HG02852 (cell line): Measurements from ENCODE around the gene IGSF21.

Experiments used
- ATAC-seq: cut with Tn5 transposase; IDR thresholded peaks from one replicate; pipeline ENCODE4 v1.9.1; 2021; ENCODE audit warnings: mild to moderate bottlenecking, moderate library complexity; ENCODE audit not compliant: unreplicated experiment

The IGSF21 gene

DNA sequence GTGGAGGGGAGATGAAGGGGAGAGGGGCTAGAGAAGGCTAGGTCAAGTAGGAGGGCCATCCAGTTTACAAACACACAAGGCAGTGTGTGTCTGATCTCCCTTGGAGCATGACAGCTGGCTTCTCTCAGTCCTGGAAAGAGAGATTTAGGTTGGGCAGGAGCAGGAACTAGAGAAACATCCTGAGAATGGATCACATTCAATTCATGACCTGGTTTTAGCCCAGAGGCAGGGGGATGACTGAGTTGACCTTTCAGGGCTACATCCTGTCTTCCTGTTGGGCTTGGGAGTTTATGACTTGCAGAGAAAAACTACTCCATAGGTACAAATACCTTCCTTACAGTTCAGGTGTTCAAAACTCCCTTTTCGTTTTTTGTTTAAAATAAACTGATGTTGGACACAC is 97.0 kb downstream of the IGSF21 start:
- ATAC-seq = no peak

- no peak for ATAC-seq
These were observed 97.7 kb downstream of the IGSF21 start for GRCh38 chr1:18205319-18205718.

DNA sequence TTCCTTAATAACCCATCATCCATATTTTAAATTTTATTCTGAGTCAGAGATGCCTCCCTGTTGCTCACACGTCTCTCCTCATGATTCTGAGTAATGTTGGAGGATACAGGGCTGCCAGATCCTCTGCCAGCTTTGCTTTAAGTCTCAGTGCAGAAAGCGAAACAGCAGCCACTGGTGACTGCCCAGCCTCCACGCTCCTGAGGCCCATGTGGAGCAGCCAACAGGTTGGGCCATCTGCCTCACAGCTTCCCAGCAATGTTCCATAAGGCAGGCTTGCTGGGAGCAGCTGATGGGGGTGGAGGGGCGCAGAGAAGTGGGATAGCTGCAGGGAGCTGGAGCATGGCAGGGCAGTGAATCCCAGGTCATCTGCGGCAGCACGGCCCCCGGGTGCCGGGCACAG is 104.2 kb downstream of the IGSF21 start:
- ATAC-seq = no peak

- ATAC-seq = no peak
These were observed 109.9 kb downstream of the IGSF21 start for GRCh38 chr1:18217398-18218043.

- ATAC-seq = no peak
These were observed 122.0 kb downstream of the IGSF21 start for GRCh38 chr1:18229625-18230024.

- ATAC-seq = no peak
These were observed 122.7 kb downstream of the IGSF21 start for GRCh38 chr1:18230321-18230720.

GRCh38 chr1:18230840-18231239 is 123.2 kb downstream of the IGSF21 start:
- ATAC-seq = no peak

DNA sequence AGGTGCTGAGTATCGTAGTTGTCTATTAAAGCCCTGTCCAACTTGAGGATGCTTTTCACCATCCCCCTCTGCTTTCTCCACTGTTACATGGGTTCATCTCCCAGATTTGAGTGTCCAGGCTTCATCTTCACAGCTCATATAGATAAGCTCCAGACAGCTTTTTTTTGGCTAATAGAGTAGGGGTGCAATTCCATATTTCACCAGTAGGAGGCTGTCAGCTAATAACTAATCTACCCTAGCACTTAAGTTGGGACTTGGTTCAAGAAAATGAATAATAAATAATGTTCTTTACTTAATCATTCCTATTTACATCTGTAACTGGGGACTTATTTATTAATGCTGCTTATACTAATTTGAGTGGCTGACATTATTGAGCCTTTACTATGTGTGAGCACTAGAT is 124.5 kb downstream of the IGSF21 start:
- no peak for ATAC-seq

DNA sequence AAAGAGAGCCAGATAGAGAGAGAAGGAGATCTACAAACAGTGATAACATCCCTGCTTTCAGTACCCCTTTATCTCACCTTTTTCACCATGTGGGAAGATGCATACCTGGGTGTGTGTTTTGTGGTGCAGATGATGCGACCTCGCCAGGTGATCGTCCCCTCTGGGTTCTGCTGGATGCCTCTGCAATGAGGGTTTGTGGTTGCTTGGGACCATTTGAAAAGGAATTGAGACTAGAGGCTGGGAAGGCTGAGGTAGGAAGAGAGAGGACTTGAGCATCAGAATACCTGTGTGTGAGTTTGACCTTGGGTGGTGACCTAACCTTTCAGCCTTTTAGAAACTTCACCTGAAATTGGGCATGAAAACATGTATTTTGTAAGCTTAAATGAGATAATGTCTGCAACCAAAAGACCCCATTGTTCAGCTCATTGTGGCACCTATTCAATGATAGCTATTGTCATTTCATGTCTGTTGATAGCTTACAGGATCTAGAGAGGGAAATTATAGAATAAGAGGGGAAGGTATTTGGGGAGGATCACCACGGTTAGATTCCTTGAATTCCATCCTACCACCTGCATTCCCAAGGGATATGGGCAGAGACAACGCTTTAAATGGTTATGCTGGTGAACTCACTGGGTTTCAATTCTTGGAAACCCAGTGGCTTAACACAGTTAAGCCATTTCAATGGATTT is 125.7 kb downstream of the IGSF21 start:
- no peak for ATAC-seq

DNA sequence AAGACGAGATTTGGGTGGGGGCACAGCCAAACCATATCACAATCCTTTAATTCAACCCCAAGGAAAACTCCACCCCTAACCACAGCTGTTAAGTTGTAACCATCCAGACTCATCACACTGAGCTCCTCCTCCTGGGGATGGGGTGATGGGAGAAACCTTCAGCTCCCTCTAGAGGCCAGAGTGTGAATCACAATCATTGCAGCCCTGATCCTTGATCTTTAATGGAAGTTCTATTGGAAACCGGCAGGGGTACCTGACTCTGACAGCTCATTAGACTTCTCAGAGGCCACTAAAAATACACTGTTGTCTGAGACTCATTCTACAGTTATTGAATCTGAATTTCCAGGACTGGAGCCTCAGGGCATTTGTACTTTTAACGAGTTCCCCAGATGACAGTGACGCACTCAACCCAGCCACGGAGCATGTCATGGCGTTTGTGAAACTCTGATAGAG is 127.2 kb downstream of the IGSF21 start:
- ATAC-seq = no peak

DNA sequence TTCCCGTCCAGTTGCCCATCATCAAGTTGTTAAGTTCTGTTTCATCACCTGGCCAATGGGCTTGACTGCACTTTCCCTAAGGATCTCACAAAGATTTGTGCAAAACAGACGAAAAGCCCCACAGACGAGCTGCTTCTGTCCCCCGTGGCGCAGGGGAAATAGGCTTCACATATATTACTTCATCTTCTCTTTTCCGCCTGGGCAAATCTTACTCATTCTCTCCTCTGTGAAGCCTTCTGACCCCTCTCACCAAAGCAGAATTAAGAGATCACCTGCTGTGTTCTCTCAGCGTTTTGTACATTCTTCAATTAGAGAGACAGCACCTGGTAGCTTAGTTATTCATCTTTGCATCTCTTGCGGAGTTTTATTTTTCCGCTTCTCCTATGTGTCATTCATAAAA is 129.8 kb downstream of the IGSF21 start:
- ATAC-seq = no peak

- no peak for ATAC-seq
These were observed 130.6 kb downstream of the IGSF21 start for GRCh38 chr1:18238190-18238589.

DNA sequence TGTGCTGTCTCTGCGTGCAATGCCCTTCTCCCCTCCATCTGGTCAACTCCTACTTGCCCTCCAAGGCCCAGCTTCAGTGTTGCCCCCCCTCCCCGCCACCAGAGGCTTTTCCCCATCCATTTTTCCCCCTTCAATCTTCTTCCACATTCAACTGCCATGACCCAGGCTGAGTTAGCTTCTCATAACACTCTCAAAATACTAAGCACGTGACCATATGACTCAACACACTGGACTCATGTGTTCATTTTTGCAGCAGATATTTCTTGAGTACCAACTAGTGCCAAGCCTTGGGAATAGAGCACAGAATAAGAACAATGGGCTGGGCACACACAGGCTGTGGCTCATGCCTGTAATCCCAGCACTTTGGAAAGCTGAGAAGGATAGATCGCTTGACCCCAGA is 132.1 kb downstream of the IGSF21 start:
- no peak for ATAC-seq

GRCh38 chr1:18240906-18241305 is 133.3 kb downstream of the IGSF21 start:
- no peak for ATAC-seq

- no peak for ATAC-seq
These were observed 134.3 kb downstream of the IGSF21 start for GRCh38 chr1:18241891-18242290.

DNA sequence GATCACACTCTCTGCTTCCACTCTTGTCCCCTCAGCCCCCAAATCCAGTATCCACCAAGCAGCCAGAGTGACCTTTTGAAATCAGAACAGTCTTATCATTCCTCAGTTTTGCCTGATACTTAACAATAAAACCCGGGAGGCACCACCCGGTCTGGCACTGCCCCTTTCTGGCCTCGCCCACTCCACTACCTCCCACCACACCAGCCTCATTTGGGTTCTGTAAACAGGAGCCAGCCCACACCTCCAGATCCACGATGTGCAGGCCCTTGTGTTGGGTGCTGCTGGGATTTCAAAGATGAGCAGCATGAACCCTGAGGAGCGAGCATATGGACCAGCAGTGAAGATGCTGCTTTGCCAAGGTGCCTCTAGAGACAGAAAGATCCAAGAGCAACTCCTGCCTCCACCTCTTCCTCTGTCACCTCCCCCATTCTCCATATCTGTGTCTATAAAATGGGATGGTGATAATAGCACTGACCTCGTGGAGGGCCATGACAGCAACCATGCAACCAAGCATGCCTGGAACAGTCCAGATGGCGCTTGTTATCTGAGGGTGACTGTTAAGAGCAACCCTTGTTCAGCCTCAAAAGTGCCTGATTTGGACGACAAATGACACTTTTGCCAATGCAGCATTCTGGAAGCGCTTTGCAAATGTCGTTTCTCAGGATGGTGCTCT is 136.0 kb downstream of the IGSF21 start:
- ATAC-seq = no peak

GRCh38 chr1:18244762-18245161 is 137.2 kb downstream of the IGSF21 start:
- no peak for ATAC-seq

- no peak for ATAC-seq
These were observed 138.0 kb downstream of the IGSF21 start for GRCh38 chr1:18245647-18246046.

- no peak for ATAC-seq
These were observed 138.9 kb downstream of the IGSF21 start for GRCh38 chr1:18246543-18246942.

DNA sequence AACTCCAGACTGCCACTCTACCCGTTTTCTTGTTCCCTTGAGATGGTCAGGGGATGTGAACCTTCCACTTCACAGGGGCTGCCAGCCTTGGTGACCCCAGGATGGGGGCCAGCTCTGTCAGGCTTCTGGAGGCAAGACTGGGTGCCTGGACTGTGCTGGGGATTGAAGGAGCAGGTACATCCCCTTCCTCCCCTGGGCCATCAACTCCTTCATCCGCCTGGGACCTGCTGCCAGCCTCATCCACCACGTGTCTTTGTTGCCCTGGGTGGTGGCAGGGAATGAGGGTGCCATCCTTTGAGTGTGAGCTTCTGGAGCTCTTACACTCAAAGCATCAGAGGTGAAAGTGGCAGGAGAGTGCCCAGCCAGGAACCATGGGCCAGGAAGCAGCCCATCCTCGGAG is 139.6 kb downstream of the IGSF21 start:
- no peak for ATAC-seq

DNA sequence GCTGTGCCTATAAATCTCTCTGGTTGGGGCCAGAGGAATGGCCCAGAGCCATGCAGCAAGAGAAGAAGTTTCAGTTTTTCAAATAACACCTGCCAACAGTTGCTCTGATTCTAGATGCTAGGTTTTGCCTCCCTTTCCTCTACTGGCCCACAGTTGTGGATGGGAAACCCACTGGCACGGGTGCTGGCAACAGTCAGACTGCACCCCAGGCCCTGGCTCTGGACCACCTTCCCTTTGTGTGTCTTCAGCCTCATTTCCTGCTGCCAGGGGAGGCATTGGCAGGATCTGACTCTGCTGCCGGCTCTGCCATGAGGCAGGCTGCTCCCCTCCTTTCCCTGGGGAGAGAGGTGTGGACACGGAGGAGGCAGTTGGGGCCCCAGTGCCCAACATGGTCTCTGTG is 142.0 kb downstream of the IGSF21 start:
- no peak for ATAC-seq

- no peak for ATAC-seq
These were observed 145.5 kb downstream of the IGSF21 start for GRCh38 chr1:18253093-18253492.
